ENCODE data around the gene OXCT2.

DNA sequence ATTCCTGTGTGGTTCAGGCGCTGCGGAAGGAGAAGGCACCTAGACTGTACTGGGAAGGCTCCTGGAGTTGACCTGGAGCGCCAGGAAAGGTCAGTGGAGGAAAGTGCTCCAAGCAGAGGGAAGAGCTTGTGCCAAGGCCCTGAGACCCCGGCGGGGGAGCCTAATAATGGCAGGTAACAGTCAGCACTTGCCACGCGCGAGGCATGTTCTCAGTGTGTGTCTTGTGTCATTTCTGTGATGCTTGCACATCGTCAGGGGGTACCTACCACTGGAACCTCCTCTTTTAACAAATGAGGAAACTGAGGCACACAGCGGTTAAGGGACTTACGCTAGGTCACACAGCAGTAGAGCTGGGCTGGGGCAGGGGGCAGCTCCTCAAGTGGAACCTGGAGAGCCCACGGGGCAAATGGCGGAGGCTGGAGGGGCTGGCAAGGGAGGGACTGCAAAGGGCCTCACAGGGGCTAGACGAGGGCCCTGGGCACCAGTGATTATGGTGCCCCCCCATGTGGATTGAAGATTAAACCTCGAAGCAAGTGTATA is 18.5 kb upstream of the OXCT2 start:
- TF ChIP-seq EZH2 (IDR thresholded peaks at IDR 0.05; ENCODE audit: low read depth): no peak
- TF ChIP-seq, protein P1, sequence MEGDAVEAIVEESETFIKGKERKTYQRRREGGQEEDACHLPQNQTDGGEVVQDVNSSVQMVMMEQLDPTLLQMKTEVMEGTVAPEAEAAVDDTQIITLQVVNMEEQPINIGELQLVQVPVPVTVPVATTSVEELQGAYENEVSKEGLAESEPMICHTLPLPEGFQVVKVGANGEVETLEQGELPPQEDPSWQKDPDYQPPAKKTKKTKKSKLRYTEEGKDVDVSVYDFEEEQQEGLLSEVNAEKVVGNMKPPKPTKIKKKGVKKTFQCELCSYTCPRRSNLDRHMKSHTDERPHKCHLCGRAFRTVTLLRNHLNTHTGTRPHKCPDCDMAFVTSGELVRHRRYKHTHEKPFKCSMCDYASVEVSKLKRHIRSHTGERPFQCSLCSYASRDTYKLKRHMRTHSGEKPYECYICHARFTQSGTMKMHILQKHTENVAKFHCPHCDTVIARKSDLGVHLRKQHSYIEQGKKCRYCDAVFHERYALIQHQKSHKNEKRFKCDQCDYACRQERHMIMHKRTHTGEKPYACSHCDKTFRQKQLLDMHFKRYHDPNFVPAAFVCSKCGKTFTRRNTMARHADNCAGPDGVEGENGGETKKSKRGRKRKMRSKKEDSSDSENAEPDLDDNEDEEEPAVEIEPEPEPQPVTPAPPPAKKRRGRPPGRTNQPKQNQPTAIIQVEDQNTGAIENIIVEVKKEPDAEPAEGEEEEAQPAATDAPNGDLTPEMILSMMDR (conservative IDR thresholded peaks at IDR 0.05): no peak
